H9 (cell line): Measurements from ENCODE around the gene LRRC70. TPM values are rescaled to one million over a fixed set of nuclear protein-coding genes. Genes with fewer than 3 reads are reported as not detected.

ENCODE experiments used
- DNase-seq: peaks from one replicate; pipeline ENCODE4 v3.0.0-alpha.2; 2017
- H2AFZ ChIP-seq: one replicate; pipeline ENCODE4 v1.6.1; 2013; ENCODE audit warnings: mild to moderate bottlenecking, low read length, control low read depth, moderate library complexity
- H2AK5ac ChIP-seq: 2 replicates; pipeline ENCODE4 v1.6.1; 2013; ENCODE audit warnings: low read length, control low read depth, mixed read lengths; ENCODE audit not compliant: insufficient read length
- H2BK120ac ChIP-seq: one replicate; pipeline ENCODE4 v1.6.1; 2013; ENCODE audit warnings: low read depth, mild to moderate bottlenecking, low read length, control low read depth, inconsistent platforms; ENCODE audit not compliant: poor library complexity, severe bottlenecking
- H2BK12ac ChIP-seq: 2 replicates; pipeline ENCODE4 v1.6.1; 2013; ENCODE audit warnings: low read length, control low read depth, mixed read lengths, low read depth; ENCODE audit not compliant: insufficient read length
- H2BK15ac ChIP-seq: 2 replicates; pipeline ENCODE4 v1.6.1; 2013; ENCODE audit warnings: low read depth, low read length, control low read depth
- H2BK20ac ChIP-seq: one replicate; pipeline ENCODE4 v1.6.1; 2013; ENCODE audit warnings: low read depth, mild to moderate bottlenecking, low read length, control low read depth, inconsistent platforms; ENCODE audit not compliant: poor library complexity, severe bottlenecking
- H2BK5ac ChIP-seq: 2 replicates; pipeline ENCODE4 v1.6.1; 2013; ENCODE audit warnings: low read length, control low read depth, mixed read lengths; ENCODE audit not compliant: insufficient read length
- H3K14ac ChIP-seq: 2 replicates; pipeline ENCODE4 v1.6.1; 2013; ENCODE audit warnings: low read length, control low read depth; ENCODE audit not compliant: insufficient read depth
- H3K18ac ChIP-seq: 2 replicates; pipeline ENCODE4 v1.6.1; 2013; ENCODE audit warnings: low read depth, mild to moderate bottlenecking, mixed read lengths, low read length, control low read depth; ENCODE audit not compliant: insufficient read length
- H3K23ac ChIP-seq: 2 replicates; pipeline ENCODE4 v1.6.1; 2013; ENCODE audit warnings: low read length, control low read depth, mixed read lengths, low read depth; ENCODE audit not compliant: insufficient read length
- H3K23me2 ChIP-seq: 2 replicates; pipeline ENCODE4 v1.6.1; 2013; ENCODE audit warnings: low read depth, mild to moderate bottlenecking, mixed read lengths, low read length, control low read depth; ENCODE audit not compliant: insufficient read length, poor library complexity, severe bottlenecking
- H3K27ac ChIP-seq: 2 replicates; pipeline ENCODE4 v1.5.1; 2013; ENCODE audit warnings: low read length, control low read depth, mixed read lengths, low read depth; ENCODE audit not compliant: insufficient read length
- H3K27me3 ChIP-seq: 2 replicates; pipeline ENCODE4 v1.6.1; 2013; ENCODE audit warnings: low read length, control low read depth, inconsistent platforms; ENCODE audit not compliant: insufficient read depth
- H3K4ac ChIP-seq: 2 replicates; pipeline ENCODE4 v1.6.1; 2013; ENCODE audit warnings: low read depth, mild to moderate bottlenecking, control low read depth, inconsistent platforms, low read length, moderate library complexity
- H3K4me1 ChIP-seq: 2 replicates; pipeline ENCODE4 v1.6.1; 2013; ENCODE audit warnings: low read length, control low read depth, inconsistent platforms; ENCODE audit not compliant: insufficient read depth
- H3K4me2 ChIP-seq: 2 replicates; pipeline ENCODE4 v1.6.1; 2013; ENCODE audit warnings: low read length, control low read depth, mixed read lengths; ENCODE audit not compliant: insufficient read length, insufficient read depth
- H3K56ac ChIP-seq: 2 replicates; pipeline ENCODE4 v1.6.1; 2013; ENCODE audit warnings: low read depth, mild to moderate bottlenecking, mixed read lengths, low read length, control low read depth; ENCODE audit not compliant: insufficient read length
- H3K79me1 ChIP-seq: 2 replicates; pipeline ENCODE4 v1.6.1; 2013; ENCODE audit warnings: low read depth, mild to moderate bottlenecking, moderate library complexity, low read length, control low read depth, inconsistent platforms; ENCODE audit not compliant: insufficient read depth, poor library complexity, severe bottlenecking
- H3K79me2 ChIP-seq: 2 replicates; pipeline ENCODE4 v1.6.1; 2013; ENCODE audit warnings: low read length, control low read depth, inconsistent platforms; ENCODE audit not compliant: insufficient read depth
- H3K9ac ChIP-seq: 2 replicates; pipeline ENCODE4 v1.6.1; 2013; ENCODE audit warnings: low read length, control low read depth, mixed read lengths; ENCODE audit not compliant: insufficient read length; ENCODE audit errors: extremely low read depth
- H3K9me3 ChIP-seq: one replicate; pipeline ENCODE4 v1.6.1; 2013; ENCODE audit warnings: low read depth, low read length, inconsistent platforms; ENCODE audit not compliant: control insufficient read depth
- H3T11ph ChIP-seq: one replicate; pipeline ENCODE4 v1.6.1; 2013; ENCODE audit warnings: mild to moderate bottlenecking, low read length, control low read depth, inconsistent platforms
- H4K20me1 ChIP-seq: one replicate; pipeline ENCODE4 v1.6.1; 2013; ENCODE audit not compliant: control insufficient read depth, insufficient read length, insufficient read depth
- H4K5ac ChIP-seq: 2 replicates; pipeline ENCODE4 v1.6.1; 2013; ENCODE audit warnings: low read depth, mild to moderate bottlenecking, mixed read lengths, low read length, control low read depth; ENCODE audit not compliant: insufficient read length
- H4K8ac ChIP-seq: replicated peaks from 2 replicates; pipeline ENCODE4 v1.6.1; 2013; ENCODE audit warnings: low read length, control low read depth, mixed read lengths, low read depth; ENCODE audit not compliant: insufficient read length
- H4K91ac ChIP-seq: 2 replicates; pipeline ENCODE4 v1.6.1; 2013; ENCODE audit warnings: low read depth, mild to moderate bottlenecking, moderate library complexity, mixed read lengths, low read length, control low read depth; ENCODE audit not compliant: insufficient read length
- H3K27ac Mint-ChIP-seq, 3 experiments: 2 replicates in 2 of 3; 3 replicates in 1 of 3; pipeline ENCODE4 v1.8.0; 2020 to 2021; ENCODE audit warnings: mixed read lengths in 3 of 3, mild to moderate bottlenecking in 1 of 3, moderate library complexity in 1 of 3
- H3K27me3 Mint-ChIP-seq: 2 replicates; pipeline ENCODE4 v1.8.0; 2021; ENCODE audit warnings: low read depth, mild to moderate bottlenecking, moderate library complexity, mixed read lengths
- H3K36me3 Mint-ChIP-seq, 3 experiments: 2 replicates in 2 of 3; 3 replicates in 1 of 3; pipeline ENCODE4 v1.8.0; 2020 to 2021; ENCODE audit warnings: low read depth in 3 of 3, mixed read lengths in 3 of 3; ENCODE audit not compliant: insufficient read depth in 1 of 3
- H3K4me1 Mint-ChIP-seq, 2 experiments: 2 replicates each; pipeline ENCODE4 v1.8.0; 2020; ENCODE audit warnings: mixed read lengths in 2 of 2
- H3K4me3 Mint-ChIP-seq, 2 experiments: 2 replicates in 1 of 2; 3 replicates in 1 of 2; pipeline ENCODE4 v1.8.0; 2020 to 2021; ENCODE audit warnings: mild to moderate bottlenecking in 2 of 2, mixed read lengths in 2 of 2, moderate library complexity in 1 of 2
- H3K9me3 Mint-ChIP-seq, 2 experiments: 2 replicates in 1 of 2; 3 replicates in 1 of 2; pipeline ENCODE4 v1.8.0; 2020; ENCODE audit warnings: mild to moderate bottlenecking in 2 of 2, mixed read lengths in 2 of 2, moderate library complexity in 1 of 2
- WGBS: extraction: QIAGEN DNeasy Blood & Tissue Kit; methylation state at CpG from one replicate; pipeline ENCODE4 v1.1.7; 2013; ENCODE audit warnings: missing lambda C conversion rate, low lambda C conversion rate, mixed read lengths; ENCODE audit not compliant: insufficient read length; ENCODE audit errors: extremely low coverage; 5-methylcytosine and 5-hydroxymethylcytosine counted together
- total RNA-seq: library from RNA; stranded (reverse); gene quantifications from 2 replicates; pipeline ENCODE4 v1.2.1, GENCODE V29; 2021
- TF ChIP-seq, protein P1 (sequence below): fragments of 200-600 bp; sonication (generic); conservative IDR thresholded peaks from 3 replicates; pipeline ENCODE4 v1.8.0; 2021; ENCODE audit warnings: antibody characterized with exemption, mild to moderate bottlenecking

The LRRC70 gene
- total RNA-seq, 1 experiment from 2014 or later: 1.1 TPM

GRCh38 chr5:62577488-62577887, 1.1 kb upstream of the LRRC70 start:
- no peak overlapping the region for H3T11ph ChIP-seq
- H2BK120ac ChIP-seq: no peak overlapping the region
- H2BK15ac ChIP-seq: no peak overlapping the region
- H3K4me1 Mint-ChIP-seq: peaks cover 2 to 8% of the 10 kb centered on the region in 2 experiments; a peak in 3 of 4 replicates
- H4K20me1 ChIP-seq: no peaks in the 10 kb centered on the region
- no peaks in the 10 kb centered on the region for H3K23me2 ChIP-seq
- no peaks in the 10 kb centered on the region for H3K79me2 ChIP-seq
- no peak overlapping the region for H3K4me3 Mint-ChIP-seq
- no peaks in the 10 kb centered on the region for H3K9me3 ChIP-seq
- no peak overlapping the region for H2AFZ ChIP-seq
- H3K79me1 ChIP-seq: no peaks in the 10 kb centered on the region
- no peak overlapping the region for H2AK5ac ChIP-seq
- no peak overlapping the region for H3K23ac ChIP-seq
- no peaks in the 10 kb centered on the region for H3K9me3 Mint-ChIP-seq
- no peak overlapping the region for H3K56ac ChIP-seq
- no peak overlapping the region for H3K4me2 ChIP-seq
- H3K27me3 Mint-ChIP-seq: no peaks in the 10 kb centered on the region
- H2BK12ac ChIP-seq: no peak overlapping the region
- no peak overlapping the region for H4K5ac ChIP-seq
- WGBS: no CpG with 5 or more reads among the region's 1 CpG
- no peaks in the 10 kb centered on the region; a peak in 1 of 7 replicates for H3K36me3 Mint-ChIP-seq
- H3K4ac ChIP-seq: no peak overlapping the region
- H2BK20ac ChIP-seq: no peak overlapping the region
- no peak overlapping the region for H3K27ac ChIP-seq
- H2BK5ac ChIP-seq: no peak overlapping the region
- no peak overlapping the region for H3K18ac ChIP-seq
- no peak overlapping the region for H3K14ac ChIP-seq
- no peak overlapping the region for H3K9ac ChIP-seq
- no peaks in the 10 kb centered on the region for H3K4me1 ChIP-seq
- no peak overlapping the region for H4K8ac ChIP-seq
- TF ChIP-seq, protein P1, sequence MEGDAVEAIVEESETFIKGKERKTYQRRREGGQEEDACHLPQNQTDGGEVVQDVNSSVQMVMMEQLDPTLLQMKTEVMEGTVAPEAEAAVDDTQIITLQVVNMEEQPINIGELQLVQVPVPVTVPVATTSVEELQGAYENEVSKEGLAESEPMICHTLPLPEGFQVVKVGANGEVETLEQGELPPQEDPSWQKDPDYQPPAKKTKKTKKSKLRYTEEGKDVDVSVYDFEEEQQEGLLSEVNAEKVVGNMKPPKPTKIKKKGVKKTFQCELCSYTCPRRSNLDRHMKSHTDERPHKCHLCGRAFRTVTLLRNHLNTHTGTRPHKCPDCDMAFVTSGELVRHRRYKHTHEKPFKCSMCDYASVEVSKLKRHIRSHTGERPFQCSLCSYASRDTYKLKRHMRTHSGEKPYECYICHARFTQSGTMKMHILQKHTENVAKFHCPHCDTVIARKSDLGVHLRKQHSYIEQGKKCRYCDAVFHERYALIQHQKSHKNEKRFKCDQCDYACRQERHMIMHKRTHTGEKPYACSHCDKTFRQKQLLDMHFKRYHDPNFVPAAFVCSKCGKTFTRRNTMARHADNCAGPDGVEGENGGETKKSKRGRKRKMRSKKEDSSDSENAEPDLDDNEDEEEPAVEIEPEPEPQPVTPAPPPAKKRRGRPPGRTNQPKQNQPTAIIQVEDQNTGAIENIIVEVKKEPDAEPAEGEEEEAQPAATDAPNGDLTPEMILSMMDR: no peak
- H3K27ac Mint-ChIP-seq: no peak overlapping the region
- no peak overlapping the region for H4K91ac ChIP-seq
- DNase-seq: no peak
- no peaks in the 10 kb centered on the region for H3K27me3 ChIP-seq
